Trophoblast cell (in vitro differentiated cells and primary cell): ENCODE data around the gene GBX2.
"Not testable (repeated sequence)": the region's sequence is repeated elsewhere in the genome, so short reads cannot be mapped to it uniquely, and the experiment has no call there.

Experiments used
- DNase-seq, 2 donors: peaks; one replicate each; pipeline ENCODE4 v3.0.0-alpha.2; 2016
- H2AFZ ChIP-seq: 2 replicates; pipeline ENCODE4 v1.6.1; 2013; ENCODE audit warnings: low read length, moderate library complexity, mild to moderate bottlenecking; ENCODE audit not compliant: insufficient read depth, poor library complexity
- H2AK5ac ChIP-seq: 2 replicates; pipeline ENCODE4 v1.6.1; 2013; ENCODE audit warnings: mild to moderate bottlenecking, low read length
- H2BK120ac ChIP-seq: 2 replicates; pipeline ENCODE4 v1.6.1; 2013; ENCODE audit warnings: low read length, mild to moderate bottlenecking, moderate library complexity; ENCODE audit not compliant: insufficient read depth, poor library complexity
- H2BK12ac ChIP-seq: 2 replicates; pipeline ENCODE4 v1.6.1; 2013; ENCODE audit warnings: mild to moderate bottlenecking, low read length, moderate library complexity
- H2BK5ac ChIP-seq: 2 replicates; pipeline ENCODE4 v1.6.1; 2013; ENCODE audit warnings: low read length, low read depth, moderate library complexity, mild to moderate bottlenecking; ENCODE audit not compliant: poor library complexity
- H3K14ac ChIP-seq: 2 replicates; pipeline ENCODE4 v1.6.1; 2013; ENCODE audit warnings: mild to moderate bottlenecking, low read length
- H3K18ac ChIP-seq: 2 replicates; pipeline ENCODE4 v1.6.1; 2013; ENCODE audit warnings: mild to moderate bottlenecking, low read length
- H3K23ac ChIP-seq: 2 replicates; pipeline ENCODE4 v1.6.1; 2013; ENCODE audit warnings: low read length
- H3K27ac ChIP-seq: 2 replicates; pipeline ENCODE4 v1.5.1; 2013; ENCODE audit warnings: low read depth, mild to moderate bottlenecking, inconsistent platforms, low read length, moderate library complexity
- H3K27me3 ChIP-seq: 2 replicates; pipeline ENCODE4 v1.6.1; 2013; ENCODE audit warnings: inconsistent platforms, mild to moderate bottlenecking, low read length, moderate library complexity; ENCODE audit not compliant: insufficient read depth
- H3K36me3 ChIP-seq, 2 experiments: 1 replicate in 1 of 2; 2 replicates in 1 of 2; pipeline ENCODE4 v1.6.1; 2013; ENCODE audit warnings: low read length in 2 of 2, mild to moderate bottlenecking in 2 of 2, moderate library complexity in 1 of 2; ENCODE audit not compliant: insufficient read depth in 2 of 2, control insufficient read depth in 1 of 2
- H3K4ac ChIP-seq: 2 replicates; pipeline ENCODE4 v1.6.1; 2013; ENCODE audit warnings: low read depth, mild to moderate bottlenecking, low read length, moderate library complexity
- H3K4me1 ChIP-seq, 2 experiments: 1 replicate in 1 of 2; 2 replicates in 1 of 2; pipeline ENCODE4 v1.6.1; 2013; ENCODE audit warnings: low read length in 2 of 2, mild to moderate bottlenecking in 2 of 2, moderate library complexity in 1 of 2; ENCODE audit not compliant: insufficient read depth in 2 of 2, control insufficient read depth in 1 of 2
- H3K4me2 ChIP-seq: 2 replicates; pipeline ENCODE4 v1.6.1; 2013; ENCODE audit warnings: inconsistent platforms, mild to moderate bottlenecking, low read length, moderate library complexity
- H3K4me3 ChIP-seq: 2 replicates; pipeline ENCODE4 v1.5.1; 2013; ENCODE audit warnings: mild to moderate bottlenecking, low read depth, low read length, inconsistent platforms
- H3K79me1 ChIP-seq: one replicate; pipeline ENCODE4 v1.6.1; 2013; ENCODE audit warnings: low read length
- H3K79me2 ChIP-seq: 2 replicates; pipeline ENCODE4 v1.6.1; 2013; ENCODE audit warnings: low read length, mild to moderate bottlenecking; ENCODE audit not compliant: control insufficient read depth, insufficient read depth, poor library complexity
- H3K9ac ChIP-seq: 2 replicates; pipeline ENCODE4 v1.6.1; 2013; ENCODE audit warnings: mild to moderate bottlenecking, low read length
- H3K9me3 ChIP-seq: 2 replicates; pipeline ENCODE4 v1.6.1; 2013; ENCODE audit warnings: low read depth, mild to moderate bottlenecking, control low read depth, inconsistent platforms, low read length; ENCODE audit not compliant: insufficient read depth
- H4K12ac ChIP-seq: 2 replicates; pipeline ENCODE4 v1.6.1; 2013; ENCODE audit warnings: low read depth, mild to moderate bottlenecking, low read length, moderate library complexity
- H4K8ac ChIP-seq: 2 replicates; pipeline ENCODE4 v1.6.1; 2013; ENCODE audit warnings: low read depth, mild to moderate bottlenecking, low read length, moderate library complexity
- H4K91ac ChIP-seq: one replicate; pipeline ENCODE4 v1.6.1; 2013; ENCODE audit warnings: low read depth, mild to moderate bottlenecking, low read length, moderate library complexity
- WGBS: extraction: QIAGEN DNeasy Blood & Tissue Kit; methylation state at CpG from one replicate; pipeline ENCODE4 v1.1.7; 2013; ENCODE audit warnings: missing lambda C conversion rate; ENCODE audit not compliant: insufficient read length, insufficient coverage; ENCODE audit errors: extremely low coverage; 5-methylcytosine and 5-hydroxymethylcytosine counted together

GBX2 gene

GRCh38 chr2:236155406-236155805, 12.8 kb downstream of the GBX2 start:
- no peak overlapping the region for H3K14ac ChIP-seq

GRCh38 chr2:236146436-236146835, 21.8 kb downstream of the GBX2 start:
- Histone ChIP-seq H4K12ac (no peak overlapping the region), H3K27ac (no peak overlapping the region)
- no CpG with 5 or more reads among the region's 7 CpGs for WGBS

More at GRCh38 chr2:236155406-236155805, 12.8 kb downstream of the GBX2 start:
- no peak overlapping the region for H2AFZ ChIP-seq
- no peak overlapping the region for H2BK120ac ChIP-seq
- H3K36me3 ChIP-seq: no peaks in the 10 kb centered on the region
- H3K4me3 ChIP-seq: no peak overlapping the region
- no peak overlapping the region for H3K4me2 ChIP-seq
- no CpG with 5 or more reads among the region's 3 CpGs for WGBS
- H4K12ac ChIP-seq: no peak overlapping the region
- no peak for DNase-seq
- H3K27ac ChIP-seq: no peak overlapping the region
- H3K9me3 ChIP-seq: peaks cover 3% of the 10 kb centered on the region
- no peak overlapping the region for H2BK5ac ChIP-seq
- H3K23ac ChIP-seq: no peak overlapping the region
- no peak overlapping the region for H3K4ac ChIP-seq
- no peak overlapping the region for H3K9ac ChIP-seq
- H4K8ac ChIP-seq: no peak overlapping the region
- no peak overlapping the region for H4K91ac ChIP-seq
- H2AK5ac ChIP-seq: no peak overlapping the region
- H3K27me3 ChIP-seq: peaks cover 30% of the 10 kb centered on the region
- no peaks in the 10 kb centered on the region for H3K79me1 ChIP-seq
- H3K18ac ChIP-seq: no peak overlapping the region
- no peak overlapping the region for H2BK12ac ChIP-seq
- no peaks in the 10 kb centered on the region for H3K4me1 ChIP-seq
- H3K79me2 ChIP-seq: no peaks in the 10 kb centered on the region

GRCh38 chr2:236143811-236144210, 24.4 kb downstream of the GBX2 start:
- no peak overlapping the region for H2BK5ac ChIP-seq
- H3K14ac ChIP-seq: no peak overlapping the region
- H2AK5ac ChIP-seq: no peak overlapping the region
- no peaks in the 10 kb centered on the region for H3K79me1 ChIP-seq
- H3K9me3 ChIP-seq: peaks cover 3% of the 10 kb centered on the region
- H3K27ac ChIP-seq: no peak overlapping the region
- H2BK12ac ChIP-seq: no peak overlapping the region
- no peak overlapping the region for H3K18ac ChIP-seq
- no peaks in the 10 kb centered on the region for H3K4me1 ChIP-seq
- H3K36me3 ChIP-seq: no peaks in the 10 kb centered on the region
- no peak overlapping the region for H2AFZ ChIP-seq
- DNase-seq: no peak
- no peak overlapping the region for H4K91ac ChIP-seq
- no peak overlapping the region for H3K4ac ChIP-seq
- no peak overlapping the region for H3K23ac ChIP-seq
- no peak overlapping the region for H3K4me2 ChIP-seq
- H4K12ac ChIP-seq: no peak overlapping the region
- H3K9ac ChIP-seq: no peak overlapping the region
- no peaks in the 10 kb centered on the region for H3K27me3 ChIP-seq
- no peaks in the 10 kb centered on the region for H3K79me2 ChIP-seq
- no peak overlapping the region for H4K8ac ChIP-seq
- no CpG with 5 or more reads among the region's 10 CpGs for WGBS
- no peak overlapping the region for H2BK120ac ChIP-seq
- H3K4me3 ChIP-seq: no peak overlapping the region

More at GRCh38 chr2:236146436-236146835, 21.8 kb downstream of the GBX2 start:
- H2BK12ac ChIP-seq: no peak overlapping the region
- H3K79me2 ChIP-seq: no peaks in the 10 kb centered on the region
- H3K23ac ChIP-seq: no peak overlapping the region
- H3K79me1 ChIP-seq: no peaks in the 10 kb centered on the region
- H3K36me3 ChIP-seq: no peaks in the 10 kb centered on the region
- no peak overlapping the region for H4K91ac ChIP-seq
- H3K4me1 ChIP-seq: no peaks in the 10 kb centered on the region
- H3K9me3 ChIP-seq: peaks cover 3% of the 10 kb centered on the region
- no peak for DNase-seq
- no peak overlapping the region for H3K4me3 ChIP-seq
- H3K27me3 ChIP-seq: no peaks in the 10 kb centered on the region
- no peak overlapping the region for H2BK120ac ChIP-seq
- no peak overlapping the region for H2AK5ac ChIP-seq
- H3K4me2 ChIP-seq: no peak overlapping the region
- H3K4ac ChIP-seq: no peak overlapping the region
- H2AFZ ChIP-seq: no peak overlapping the region
- H2BK5ac ChIP-seq: no peak overlapping the region
- H3K18ac ChIP-seq: no peak overlapping the region
- H3K14ac ChIP-seq: no peak overlapping the region
- H3K9ac ChIP-seq: no peak overlapping the region
- no peak overlapping the region for H4K8ac ChIP-seq

DNA sequence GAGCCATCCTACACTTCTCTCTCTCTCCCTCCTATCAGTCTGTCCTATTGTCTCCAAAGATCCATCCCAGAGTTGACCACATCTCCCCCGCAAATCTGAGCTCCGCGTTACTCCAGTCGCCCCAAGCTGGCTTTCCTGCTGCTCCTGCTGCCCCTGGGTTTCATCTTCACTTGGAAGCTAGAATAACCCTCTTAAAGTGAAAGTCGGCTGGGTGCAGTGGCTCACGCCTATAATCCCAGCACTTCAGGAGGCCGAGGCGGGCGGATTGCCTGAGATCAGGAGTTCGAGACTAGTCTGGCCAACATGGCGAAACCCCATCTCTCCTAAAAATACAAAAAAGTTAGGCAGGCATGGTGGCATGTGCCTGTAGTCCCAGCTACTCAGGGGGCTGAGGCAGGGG, 26.6 kb downstream of the GBX2 start:
- DNase-seq: not testable (repeated sequence)

More for the DNA sequence above, 26.6 kb downstream of the GBX2 start:
- not testable (repeated sequence) for H4K8ac ChIP-seq, H2AK5ac ChIP-seq, H2BK120ac ChIP-seq, H3K79me1 ChIP-seq, H3K4me1 ChIP-seq, H3K4me2 ChIP-seq, H3K9ac ChIP-seq, H3K27ac ChIP-seq, H3K4me3 ChIP-seq, H4K12ac ChIP-seq, H4K91ac ChIP-seq, H2BK12ac ChIP-seq, H3K36me3 ChIP-seq, H3K18ac ChIP-seq, H3K23ac ChIP-seq, H3K9me3 ChIP-seq, H3K79me2 ChIP-seq, H3K14ac ChIP-seq, H3K27me3 ChIP-seq, H2AFZ ChIP-seq, H2BK5ac ChIP-seq, H3K4ac ChIP-seq
- WGBS: no CpG with 5 or more reads among the region's 11 CpGs
